NCI-H128 (cell line): ENCODE measurements around the gene ZNF135.

ENCODE experiments used
- DNase-seq: peaks from one replicate; lab custom pipeline; 2025; ENCODE audit not compliant: unreplicated experiment; lab: John Stamatoyannopoulos, UW

Gene ZNF135

GRCh38 chr19:58046856-58047255, 12.2 kb upstream of the ZNF135 start:
- no peak for DNase-seq

DNA sequence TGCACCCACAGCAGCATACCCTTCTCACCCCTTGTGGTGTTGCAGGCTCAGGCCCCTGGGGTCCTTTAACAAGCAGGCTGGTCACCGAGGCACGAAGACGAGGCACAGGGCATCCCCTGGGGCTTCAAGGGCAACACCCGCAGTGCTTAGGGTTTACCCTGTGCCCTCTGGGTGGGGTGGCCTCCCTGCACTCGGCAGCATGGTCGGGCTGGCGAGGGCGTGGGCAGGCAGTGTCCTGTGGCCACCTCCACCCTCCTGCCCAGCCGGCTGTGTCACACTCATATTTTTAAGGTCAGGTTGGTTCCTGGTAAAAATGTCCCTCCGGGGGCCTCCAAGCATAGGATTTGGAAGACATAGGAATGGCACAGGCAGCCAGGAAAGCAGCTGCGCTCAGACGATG, 11.4 kb upstream of the ZNF135 start:
- no peak for DNase-seq

- DNase-seq, result no peak
Measured at GRCh38 chr19:58052256-58052655, 6.8 kb upstream of the ZNF135 start.

DNA sequence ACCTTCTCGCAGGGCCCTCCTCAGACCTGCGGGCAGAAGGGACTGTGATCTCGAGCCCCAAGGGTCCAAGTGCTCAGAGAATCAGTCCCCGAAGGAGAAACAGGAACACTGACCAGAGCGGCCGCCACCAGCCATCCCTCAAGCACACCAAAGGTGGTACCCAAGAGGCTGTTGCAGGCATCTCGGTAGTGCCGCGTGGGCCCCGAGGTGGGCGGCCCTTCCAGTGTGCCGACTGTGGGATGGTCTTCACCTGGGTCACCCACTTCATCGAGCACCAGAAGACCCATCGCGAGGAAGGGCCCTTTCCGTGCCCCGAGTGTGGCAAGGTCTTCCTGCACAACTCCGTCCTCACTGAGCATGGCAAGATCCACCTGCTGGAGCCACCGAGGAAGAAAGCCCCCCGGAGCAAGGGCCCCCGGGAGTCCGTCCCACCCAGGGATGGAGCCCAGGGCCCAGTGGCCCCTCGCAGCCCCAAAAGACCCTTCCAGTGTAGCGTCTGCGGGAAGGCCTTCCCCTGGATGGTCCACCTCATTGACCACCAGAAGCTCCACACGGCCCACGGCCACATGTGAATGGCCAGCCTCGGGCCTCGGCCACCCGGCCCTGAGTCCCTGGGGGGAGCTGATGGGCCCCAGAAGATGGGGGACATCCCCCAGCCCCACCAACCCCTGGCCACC, 5.5 kb upstream of the ZNF135 start:
- no peak for DNase-seq

GRCh38 chr19:58054901-58055874, 3.9 kb upstream of the ZNF135 start:
- no peak for DNase-seq

- no peak for DNase-seq
Measured at GRCh38 chr19:58056261-58056660, 2.8 kb upstream of the ZNF135 start.

GRCh38 chr19:58056861-58057260, 2.2 kb upstream of the ZNF135 start:
- DNase-seq, result no peak

DNA sequence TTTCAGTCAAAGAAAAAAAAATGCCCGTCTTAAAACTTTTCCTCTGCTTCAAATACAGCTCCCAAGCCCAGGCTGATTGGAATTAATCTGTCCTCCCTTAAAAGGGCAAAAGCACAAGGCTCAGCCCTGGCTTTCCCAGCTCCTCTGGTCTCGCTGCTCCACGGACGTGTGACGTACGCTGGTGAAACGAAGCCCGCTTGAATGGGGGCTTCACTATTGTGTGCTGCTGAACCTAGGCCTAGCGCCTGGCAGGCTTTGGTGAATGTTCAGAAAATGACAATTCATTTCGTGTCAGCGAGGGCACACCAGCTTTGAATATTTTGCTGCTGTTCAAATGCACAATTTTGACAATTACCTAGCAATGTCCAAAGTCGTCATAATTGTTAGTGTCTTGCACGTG, 615 bp upstream of the ZNF135 start:
- DNase-seq, result no peak

DNA sequence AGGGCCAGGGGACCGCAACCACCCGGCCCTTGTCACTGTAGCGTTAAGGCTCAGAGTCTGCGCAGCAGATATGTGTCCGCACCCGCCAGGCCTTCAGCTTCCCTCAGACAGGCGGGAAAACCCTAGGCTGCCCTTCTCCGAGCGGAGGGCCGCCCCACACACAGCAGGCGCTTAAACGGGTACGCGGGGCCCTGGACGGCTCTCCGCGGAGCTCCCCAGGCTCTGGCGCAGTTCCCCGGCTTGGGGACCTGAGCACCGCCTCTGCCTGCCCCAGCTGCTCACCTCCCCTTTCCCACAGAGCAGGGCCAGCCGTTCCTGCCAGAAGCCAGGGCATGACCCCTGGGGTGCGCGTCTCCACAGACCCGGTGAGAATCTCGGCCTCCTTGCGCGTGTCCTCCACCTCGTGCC, 593 bp downstream of the ZNF135 start:
- DNase-seq, result no peak

- DNase-seq, result no peak
Measured at GRCh38 chr19:58060231-58060630, 1.1 kb downstream of the ZNF135 start.

- DNase-seq, result no peak
Measured at GRCh38 chr19:58063712-58064111, 4.6 kb downstream of the ZNF135 start.

DNA sequence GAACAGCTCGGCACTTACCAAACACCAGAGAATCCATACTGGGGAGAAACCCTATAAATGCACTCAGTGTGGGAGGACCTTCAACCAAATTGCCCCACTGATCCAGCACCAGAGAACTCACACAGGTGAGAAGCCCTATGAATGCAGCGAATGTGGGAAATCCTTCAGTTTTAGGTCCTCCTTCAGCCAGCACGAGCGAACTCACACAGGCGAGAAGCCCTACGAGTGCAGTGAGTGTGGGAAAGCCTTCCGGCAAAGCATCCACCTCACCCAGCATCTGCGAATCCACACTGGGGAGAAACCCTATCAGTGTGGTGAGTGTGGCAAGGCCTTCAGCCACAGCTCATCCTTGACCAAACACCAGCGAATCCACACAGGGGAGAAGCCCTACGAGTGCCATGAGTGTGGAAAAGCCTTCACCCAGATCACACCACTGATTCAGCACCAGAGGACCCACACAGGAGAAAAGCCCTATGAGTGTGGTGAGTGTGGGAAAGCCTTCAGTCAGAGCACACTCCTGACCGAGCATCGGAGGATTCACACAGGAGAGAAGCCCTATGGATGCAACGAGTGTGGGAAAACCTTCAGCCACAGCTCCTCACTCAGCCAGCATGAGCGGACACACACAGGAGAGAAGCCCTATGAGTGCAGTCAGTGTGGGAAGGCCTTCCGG, 8.3 kb downstream of the ZNF135 start:
- DNase-seq, result no peak

GRCh38 chr19:58079792-58080191, 20.7 kb downstream of the ZNF135 start:
- no peak for DNase-seq

DNA sequence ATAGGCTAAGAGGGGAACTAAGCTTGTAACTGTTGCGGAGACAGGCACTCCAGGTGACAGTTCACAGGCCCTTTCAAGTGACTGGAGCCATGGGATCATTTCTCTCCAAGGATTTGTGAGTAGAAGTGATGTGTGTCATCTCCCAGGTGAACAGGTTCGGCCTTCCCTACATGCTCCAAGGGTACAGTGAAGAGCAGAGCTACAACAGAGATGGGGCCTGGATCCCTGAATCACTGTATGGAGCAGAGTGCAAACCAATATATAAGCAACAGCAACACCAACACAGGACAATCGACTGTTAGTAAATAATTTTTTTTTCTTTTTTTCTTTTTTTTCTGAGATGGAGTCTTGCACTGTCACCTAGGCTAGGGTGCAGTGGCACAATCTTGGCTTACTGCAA, 23.9 kb downstream of the ZNF135 start:
- DNase-seq, result no peak

DNA sequence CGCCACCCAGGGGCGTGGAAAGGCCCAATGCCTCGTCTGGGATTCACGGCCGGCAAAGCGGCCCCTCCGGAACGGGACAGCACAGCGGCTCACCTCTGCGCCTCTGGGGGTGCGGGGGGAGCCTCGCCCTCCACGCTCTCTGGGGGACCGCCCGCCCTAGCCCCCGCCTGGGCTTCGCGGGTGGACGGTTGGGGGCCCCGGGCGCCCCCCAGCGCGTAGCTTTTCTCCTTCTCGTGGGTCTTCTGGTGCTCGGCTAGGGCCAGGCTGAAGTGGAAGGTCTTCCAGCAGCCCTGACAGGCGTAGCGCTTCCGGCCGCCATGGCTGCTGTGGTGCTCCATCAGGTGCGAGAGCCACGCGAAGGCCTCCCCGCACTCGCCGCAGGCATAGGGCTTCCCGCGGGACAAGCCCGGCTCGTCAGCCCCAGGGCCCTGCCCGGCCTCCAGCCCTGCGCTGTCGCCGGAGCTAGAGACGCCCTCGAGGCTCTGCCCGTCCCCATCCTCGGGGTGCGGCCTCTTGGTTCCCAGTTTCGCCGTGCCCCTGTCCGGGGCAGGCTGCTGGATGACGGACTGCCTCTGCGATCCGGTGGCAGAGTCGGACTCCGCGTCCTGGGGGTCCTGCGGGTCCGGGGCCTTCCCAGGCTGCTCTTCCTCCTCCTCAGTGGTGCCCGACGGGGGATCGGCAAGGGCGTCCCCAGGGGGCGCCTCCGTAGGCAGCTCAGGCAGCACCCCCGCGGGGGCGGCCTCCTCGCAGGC, 25.7 kb downstream of the ZNF135 start:
- no peak for DNase-seq

DNA sequence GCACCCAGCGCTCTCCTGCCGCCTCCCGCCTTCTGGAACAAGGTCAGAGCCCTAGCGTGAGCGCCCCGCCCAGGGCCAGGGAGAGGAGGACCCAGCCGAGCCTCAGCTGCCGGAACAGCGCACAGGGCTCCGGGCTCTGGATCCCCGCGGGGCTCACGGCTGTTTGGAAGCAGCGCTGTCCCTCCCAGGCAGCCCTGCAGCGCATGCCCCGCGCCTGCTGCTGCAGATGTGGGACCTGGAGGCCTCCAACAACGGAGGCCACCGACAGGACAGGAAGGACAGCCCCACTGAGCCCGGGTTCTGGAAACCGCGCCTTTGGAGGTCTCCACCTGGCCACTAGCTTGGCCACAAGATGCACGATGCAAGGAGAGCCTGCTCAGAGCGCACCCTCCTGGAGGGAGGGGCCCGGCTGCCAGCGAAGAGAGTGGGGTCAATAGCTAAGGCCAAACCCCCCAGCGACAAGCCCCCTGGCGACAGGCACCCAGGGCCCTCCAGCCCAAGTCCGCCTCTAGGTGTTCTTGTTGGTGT, 26.3 kb downstream of the ZNF135 start:
- no peak for DNase-seq

DNA sequence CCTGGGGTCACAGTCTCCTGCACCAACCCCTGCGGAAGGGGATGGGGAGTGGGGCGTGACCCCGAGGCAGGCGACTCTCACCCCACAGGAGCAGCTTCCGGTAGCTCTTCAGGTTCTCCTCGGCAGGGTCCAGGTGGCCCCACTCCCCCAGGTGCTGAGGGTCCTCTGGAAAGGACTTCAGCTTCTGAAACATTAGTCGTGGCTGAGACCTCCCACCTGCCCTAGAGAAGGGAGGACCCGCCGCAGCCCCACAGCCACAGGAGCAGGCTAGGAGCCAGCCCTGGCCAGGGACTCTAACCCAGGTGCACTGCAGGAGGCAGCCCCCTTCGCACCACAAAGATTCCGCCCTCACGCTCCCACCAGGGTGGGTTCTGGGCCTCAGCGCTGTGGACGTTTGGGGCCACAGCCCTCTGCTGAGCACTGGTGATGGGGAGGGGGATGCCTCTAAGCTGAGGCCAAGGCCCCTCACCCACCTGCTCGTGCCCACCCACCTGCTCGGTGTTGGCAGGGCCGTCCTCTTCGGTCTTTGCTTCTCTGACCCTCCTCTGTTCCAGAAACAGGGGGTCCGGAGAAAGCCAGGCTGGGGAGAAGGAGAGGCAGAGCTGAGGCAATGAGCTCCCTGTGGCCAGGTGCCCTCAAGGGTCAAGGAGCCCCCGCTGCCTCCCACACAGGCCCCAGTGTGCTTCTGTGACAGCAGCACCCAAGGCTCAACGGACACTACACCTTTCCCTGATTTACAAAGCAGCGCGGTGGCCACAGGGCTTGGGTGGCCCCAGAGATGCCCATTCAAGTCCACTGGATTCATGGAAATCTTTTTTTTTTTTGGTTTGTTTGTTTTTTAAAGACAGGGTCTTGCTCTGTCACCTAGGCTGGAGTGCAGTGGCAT, 28.0 kb downstream of the ZNF135 start:
- DNase-seq, result no peak

GRCh38 chr19:58088521-58089052, 29.5 kb downstream of the ZNF135 start:
- DNase-seq, result no peak

DNA sequence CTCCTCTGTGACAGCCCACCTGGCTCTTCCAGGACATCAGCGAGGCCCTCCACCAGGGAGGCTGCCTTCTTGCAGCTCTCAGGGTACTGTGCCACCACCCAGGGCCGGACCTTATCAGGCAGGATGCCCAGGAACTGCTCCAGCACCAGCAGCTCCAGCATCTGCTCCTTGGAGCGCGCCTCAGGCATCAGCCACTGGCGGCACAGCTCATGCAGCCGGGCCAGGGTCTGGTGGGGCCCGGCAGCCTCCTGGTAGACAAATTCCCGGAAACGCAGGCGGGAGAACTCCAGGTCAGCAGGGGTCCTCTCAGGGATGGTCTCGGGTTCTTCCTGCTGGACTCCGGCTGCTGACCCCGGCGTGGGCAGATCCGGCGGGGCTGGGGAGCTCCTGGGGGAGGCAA, 30.8 kb downstream of the ZNF135 start:
- DNase-seq, result no peak
